Tibial nerve (tissue), 4 donors: ENCODE results near the gene CT45A9.
"Not testable (repeated sequence)": the region's sequence is repeated elsewhere in the genome, so short reads cannot be mapped to it uniquely, and the experiment has no call there.

ENCODE experiments used
- CTCF ChIP-seq, 5 experiments: fragments of 200-600 bp in 3 of 5; fragments of 450-650 bp in 2 of 5; sonication (generic) in 3 of 5; IDR thresholded peaks; one replicate each; pipeline ENCODE4 v1.5.1; 2016 to 2019; ENCODE audit warnings: antibody characterized with exemption in 5 of 5, mild to moderate bottlenecking in 3 of 5, moderate library complexity in 2 of 5
- EP300 ChIP-seq, 2 donors: sonication (generic); formaldehyde crosslinking; IDR thresholded peaks; one replicate each; pipeline ENCODE4 v1.6.1; 2017; ENCODE audit warnings: antibody characterized with exemption in 2 of 2, mild to moderate bottlenecking in 1 of 2
- POLR2A ChIP-seq, 2 donors: fragments of 450-650 bp; IDR thresholded peaks; one replicate each; pipeline ENCODE4 v1.6.1; 2017; ENCODE audit warnings: antibody characterized with exemption in 2 of 2, mild to moderate bottlenecking in 2 of 2, moderate library complexity in 2 of 2

GRCh38 chrX:135888976-135889375 lies 17.4 kb upstream of the CT45A9 start:
- not testable (repeated sequence) for TF ChIP-seq CTCF, POLR2A, EP300 (IDR thresholded peaks at IDR 0.05)
